ENCODE measurements around the gene MPND. TPM values are rescaled to one million over a fixed set of nuclear protein-coding genes. Genes with fewer than 3 reads are reported as not detected.

The MPND gene, protein sequence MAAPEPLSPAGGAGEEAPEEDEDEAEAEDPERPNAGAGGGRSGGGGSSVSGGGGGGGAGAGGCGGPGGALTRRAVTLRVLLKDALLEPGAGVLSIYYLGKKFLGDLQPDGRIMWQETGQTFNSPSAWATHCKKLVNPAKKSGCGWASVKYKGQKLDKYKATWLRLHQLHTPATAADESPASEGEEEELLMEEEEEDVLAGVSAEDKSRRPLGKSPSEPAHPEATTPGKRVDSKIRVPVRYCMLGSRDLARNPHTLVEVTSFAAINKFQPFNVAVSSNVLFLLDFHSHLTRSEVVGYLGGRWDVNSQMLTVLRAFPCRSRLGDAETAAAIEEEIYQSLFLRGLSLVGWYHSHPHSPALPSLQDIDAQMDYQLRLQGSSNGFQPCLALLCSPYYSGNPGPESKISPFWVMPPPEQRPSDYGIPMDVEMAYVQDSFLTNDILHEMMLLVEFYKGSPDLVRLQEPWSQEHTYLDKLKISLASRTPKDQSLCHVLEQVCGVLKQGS
- total RNA-seq, result 10 to 100 TPM; 19.3 to 20.4 TPM

DNA sequence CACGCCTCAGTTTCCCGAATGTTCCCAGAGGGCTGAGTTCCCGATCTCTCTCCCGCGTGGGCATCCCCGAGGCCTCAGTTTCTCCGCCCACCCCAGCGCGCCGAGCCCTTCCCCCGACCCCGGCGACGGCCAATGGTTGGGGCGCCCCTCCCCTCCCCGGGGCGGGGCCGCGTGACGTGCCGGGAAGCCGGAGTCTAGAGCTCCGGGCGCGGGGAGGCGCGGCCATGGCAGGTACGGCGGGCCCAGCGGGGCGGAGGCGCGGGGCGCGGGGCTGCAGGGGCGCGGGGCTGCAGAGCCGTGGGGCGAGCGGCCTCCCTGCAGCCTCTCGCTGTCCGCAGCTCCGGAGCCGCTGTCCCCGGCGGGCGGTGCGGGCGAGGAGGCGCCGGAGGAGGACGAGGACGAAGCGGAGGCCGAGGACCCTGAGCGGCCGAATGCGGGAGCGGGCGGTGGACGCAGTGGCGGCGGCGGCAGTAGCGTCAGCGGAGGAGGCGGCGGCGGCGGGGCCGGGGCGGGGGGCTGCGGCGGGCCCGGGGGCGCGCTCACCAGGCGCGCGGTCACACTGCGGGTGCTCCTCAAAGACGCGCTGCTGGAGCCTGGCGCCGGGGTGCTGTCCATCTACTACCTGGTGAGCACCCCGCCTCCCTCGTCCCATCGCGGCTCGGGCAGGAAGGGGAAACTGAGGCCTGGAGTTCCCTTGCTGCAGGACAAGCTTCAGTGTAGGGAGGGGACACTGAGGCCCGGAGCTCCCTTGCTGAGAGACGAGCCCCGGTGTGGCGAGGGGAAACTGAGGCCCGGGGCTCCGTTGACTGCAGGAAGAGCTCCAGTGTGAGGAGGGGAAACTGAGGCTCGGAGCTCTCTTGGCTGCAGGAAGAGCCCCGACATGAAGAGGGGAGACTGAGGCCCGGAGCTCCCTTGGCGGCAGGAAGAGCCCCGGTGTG lies at the start of gene MPND:
Gene MPND, plus strand, starts transcription at position 193 of the 938 bp plus-strand sequence. Its CDS starts 32 bp downstream, at position 225.

DNA sequence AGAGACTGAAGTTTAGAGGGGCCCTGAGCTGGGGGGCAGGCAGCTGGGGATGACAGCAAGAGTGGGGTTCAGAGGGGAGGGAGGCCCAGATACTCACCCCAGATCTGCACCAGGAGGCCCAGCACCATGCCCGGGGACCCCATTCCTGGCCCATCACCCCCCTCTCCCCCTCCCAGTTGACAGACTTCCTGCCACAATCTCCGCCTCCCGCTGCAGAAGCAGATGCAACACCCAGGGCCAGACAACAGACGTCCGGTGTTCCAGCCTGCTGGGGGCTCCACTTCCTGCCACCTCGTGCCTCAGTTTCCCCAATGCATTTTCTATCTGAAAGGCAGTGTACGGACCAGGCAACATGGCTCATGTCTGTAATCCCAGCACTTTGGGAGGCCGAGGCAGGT lies 41.1 kb upstream of the MPND start, which contains the start of gene TMIGD2:
Gene TMIGD2, minus strand, starts transcription at position 147 of the 398 bp plus-strand sequence. Its CDS starts 4 bp downstream, at position 143.

DNA sequence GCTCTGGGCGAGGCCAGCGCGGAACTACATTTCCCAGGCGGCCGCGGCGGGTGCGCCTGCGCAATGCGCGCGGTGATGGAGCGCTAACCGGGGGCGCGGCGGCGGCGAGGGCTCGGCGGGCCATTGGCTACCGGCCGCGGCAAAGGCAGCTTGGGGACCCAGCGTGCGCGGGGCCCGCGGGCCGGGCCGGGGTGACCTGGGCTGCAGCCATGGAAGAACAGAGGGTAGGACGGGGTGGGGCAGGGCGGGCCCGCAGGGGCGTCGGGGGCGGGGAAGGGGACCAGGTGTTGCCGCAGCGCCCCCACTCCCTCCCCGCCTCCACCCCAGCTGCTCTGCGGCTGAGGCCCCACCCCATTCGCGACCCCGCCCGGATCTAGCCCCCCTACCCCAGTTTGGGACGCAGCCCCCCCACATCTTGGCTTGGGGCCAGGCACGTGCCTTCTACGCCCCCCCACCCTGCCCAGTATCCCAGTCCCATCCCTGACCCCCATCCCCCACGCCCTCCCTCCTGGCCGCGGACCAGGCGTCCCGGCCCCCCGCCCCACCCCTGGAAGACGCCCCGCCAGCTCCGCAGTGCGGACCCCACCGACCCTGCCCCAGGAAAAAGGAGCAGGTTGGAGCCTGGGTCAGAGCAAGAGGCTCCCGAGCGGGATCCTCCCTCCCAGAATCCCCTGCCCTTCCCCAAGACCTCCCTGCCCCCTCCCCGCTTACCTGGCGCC lies 38.7 kb upstream of the MPND start, which contains the start of gene FSD1:
Gene FSD1, plus strand, starts transcription at position 61 of the 719 bp plus-strand sequence. Its CDS starts 149 bp downstream, at position 210.

DNA sequence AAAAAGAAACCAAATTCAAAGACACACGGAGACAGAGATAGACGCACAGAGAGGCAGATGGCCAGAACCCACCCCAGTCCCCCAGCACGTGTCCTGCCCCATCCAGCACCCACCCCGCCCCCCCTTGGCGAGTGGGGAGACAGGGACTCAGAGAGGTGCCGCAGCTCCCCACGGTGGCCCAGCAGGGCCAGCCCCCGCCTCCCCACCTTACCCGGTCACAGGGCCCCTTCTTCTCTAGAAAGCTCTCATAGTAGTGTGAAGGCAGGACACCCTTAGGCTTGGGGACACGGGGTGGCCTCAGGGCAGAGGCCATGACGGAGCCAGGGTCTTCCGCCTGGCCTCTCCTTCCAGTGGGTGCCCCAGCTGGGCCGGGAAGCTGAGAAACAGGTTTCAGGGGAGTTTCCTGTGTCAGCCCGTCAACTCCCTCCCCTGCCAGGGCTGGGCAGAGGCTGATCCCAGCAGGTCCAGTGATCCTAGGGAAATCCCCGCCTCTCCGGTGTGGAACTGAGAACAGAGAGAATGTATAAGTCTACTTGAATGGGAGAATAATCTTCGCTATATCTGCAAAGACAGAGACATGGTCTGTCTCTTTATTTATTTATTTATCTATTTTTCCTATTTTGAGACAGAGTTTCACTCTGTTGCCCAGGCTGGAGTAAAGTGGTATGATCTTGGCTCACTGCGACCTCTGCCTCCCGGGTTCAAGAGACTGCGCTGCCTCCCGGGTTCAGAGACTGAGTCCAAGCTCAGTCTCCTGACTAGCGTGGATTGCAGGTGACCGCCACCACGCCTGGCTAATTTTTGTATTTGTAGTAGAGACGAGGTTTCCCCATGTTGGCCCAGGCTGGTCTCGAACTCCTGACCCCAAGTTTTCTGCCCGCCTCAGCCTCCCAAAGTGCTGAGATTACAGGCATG lies 4.7 kb upstream of the MPND start, which contains the start of gene STAP2:
Gene STAP2, minus strand, starts transcription at position 387 of the 915 bp plus-strand sequence. Its CDS starts 74 bp downstream, at position 313.

DNA sequence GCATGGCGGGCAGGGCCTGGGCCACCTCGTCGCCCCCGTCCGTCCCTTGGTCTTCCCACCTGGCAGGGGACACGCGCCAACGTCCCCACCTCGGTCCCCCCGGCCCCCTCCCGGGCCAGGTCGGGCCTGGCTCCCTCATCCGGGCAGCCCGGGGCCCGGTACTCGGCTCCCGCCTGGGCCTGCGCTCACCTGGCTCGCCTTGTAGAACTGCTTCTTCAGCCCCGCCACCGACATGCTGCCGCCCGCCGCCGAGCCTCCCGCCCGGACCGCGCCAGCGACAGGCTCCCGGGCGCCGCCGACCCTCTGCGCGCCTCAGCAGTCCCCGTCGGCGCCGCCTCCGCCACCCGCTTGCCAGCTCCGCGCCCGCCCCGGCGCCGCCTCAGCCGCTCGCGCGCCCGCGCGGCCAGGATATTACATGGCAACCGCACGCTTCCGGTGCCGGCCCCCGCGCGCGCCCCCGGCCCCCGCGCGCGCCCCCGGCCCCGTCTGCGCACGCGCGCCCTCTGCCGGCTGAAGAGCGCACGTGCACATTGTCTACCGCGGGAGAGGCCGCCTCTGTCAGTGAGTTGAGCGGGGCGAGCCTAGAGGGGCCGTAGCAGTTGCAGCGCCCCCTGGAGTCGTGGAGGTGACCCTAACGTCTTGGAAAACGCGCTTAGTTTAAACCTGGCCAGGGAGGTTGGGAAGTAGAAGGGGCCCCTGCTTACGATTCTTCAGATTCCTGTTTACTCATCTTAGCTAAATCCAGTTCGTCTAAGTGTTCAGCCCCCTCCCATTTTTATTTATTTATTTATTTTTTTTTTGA lies 57.0 kb downstream of the MPND start, which contains the start of gene SH3GL1:
Gene SH3GL1, minus strand, starts transcription at position 413 of the 802 bp plus-strand sequence. Its CDS starts 179 bp downstream, at position 234.

DNA sequence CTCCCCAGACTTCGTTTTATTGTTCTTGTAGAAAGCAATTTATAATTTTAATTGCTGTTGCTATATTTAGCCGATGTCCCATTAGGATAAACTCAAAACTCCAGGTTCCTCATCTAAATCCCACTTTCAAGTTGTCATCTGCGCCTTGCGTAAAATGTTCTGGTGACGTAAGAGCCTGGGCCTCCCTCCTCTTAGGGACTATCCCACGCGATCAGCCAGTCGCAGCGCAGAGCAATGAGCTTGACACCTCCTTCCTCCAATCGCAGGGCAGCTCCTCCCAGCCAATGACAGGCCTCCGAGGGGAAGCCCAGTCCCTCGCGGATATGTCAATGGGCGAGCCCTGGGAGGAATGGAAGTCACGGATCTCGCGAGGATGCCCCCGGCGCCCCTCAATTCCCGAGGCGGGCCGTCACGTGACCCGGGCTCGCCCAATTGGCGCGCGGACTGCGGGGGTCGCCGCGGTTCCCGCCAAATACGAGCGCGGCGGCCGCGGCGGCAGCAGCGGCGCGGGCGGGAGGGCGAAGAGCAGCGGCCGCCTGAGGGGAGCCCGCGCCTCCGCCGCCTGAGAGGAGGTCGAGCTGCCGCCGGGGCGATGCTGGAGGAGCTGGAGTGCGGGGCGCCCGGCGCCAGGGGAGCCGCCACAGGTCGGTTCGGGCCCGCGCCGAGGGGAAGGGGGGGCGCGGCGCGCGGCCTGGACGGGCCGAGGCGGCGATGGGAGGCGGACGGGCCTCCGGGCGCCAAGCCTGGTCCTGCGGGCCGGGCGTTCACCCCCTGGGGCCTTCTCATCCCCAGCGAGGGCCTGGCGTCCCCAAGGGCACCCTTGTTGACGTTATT lies 59.0 kb downstream of the MPND start, which contains the start of gene CHAF1A:
Gene CHAF1A, plus strand, starts transcription at position 470 of the 834 bp plus-strand sequence. Its CDS starts 123 bp downstream, at position 593.

Other genes with a start within 250 kb of the MPND start
- gene MAP2K2, start 219.4 kb upstream of the MPND start, total RNA-seq, result 100 to 1,000 TPM; 192 to 194 TPM
- gene CREB3L3, start 189.9 kb upstream of the MPND start, total RNA-seq, result under 1 TPM in 1 of 2 experiments, not detected in 1; 0.17 TPM
- gene SIRT6, start 161.0 kb upstream of the MPND start, total RNA-seq, result 10 to 100 TPM; 30.8 to 35.0 TPM
- gene ANKRD24, start 160.9 kb upstream of the MPND start, total RNA-seq, result 1 to 10 TPM; 1.0 to 1.1 TPM
- gene EBI3, start 114.0 kb upstream of the MPND start, total RNA-seq, result under 1 TPM in 1 of 2 experiments, not detected in 1; 0.40 TPM
- 10 to 100 TPM; 26.0 TPM for gene YJU2, start 96.5 kb upstream of the MPND start, total RNA-seq
- gene SHD, start 64.3 kb upstream of the MPND start, total RNA-seq, result not detected
- gene TMIGD2, start 41.2 kb upstream of the MPND start, total RNA-seq, result 10 to 100 TPM; 50.3 to 53.2 TPM
- 1 to 10 TPM; 9.5 to 9.6 TPM for gene FSD1, start 39.0 kb upstream of the MPND start, total RNA-seq
- gene STAP2, start 4.7 kb upstream of the MPND start, total RNA-seq, result 10 to 100 TPM; 11.3 to 11.4 TPM
- gene SH3GL1, start 57.0 kb downstream of the MPND start, total RNA-seq, result 10 to 100 TPM; 78.2 to 79.6 TPM
- 10 to 100 TPM; 54.9 to 60.0 TPM for gene CHAF1A, start 59.1 kb downstream of the MPND start, total RNA-seq
- gene UBXN6, start 114.2 kb downstream of the MPND start, total RNA-seq, result 10 to 100 TPM; 50.0 to 57.5 TPM
- gene HDGFL2, start 128.7 kb downstream of the MPND start, total RNA-seq, result 10 to 100 TPM; 44.3 to 46.3 TPM
- gene PLIN4, start 174.9 kb downstream of the MPND start, total RNA-seq, result not detected
- gene PLIN5, start 191.7 kb downstream of the MPND start, total RNA-seq, result not detected
- under 1 TPM; 0.05 to 0.10 TPM for gene LRG1, start 196.5 kb downstream of the MPND start, total RNA-seq
- gene SEMA6B, start 216.1 kb downstream of the MPND start, total RNA-seq, result not detected